HG02610 (cell line): ENCODE results near the gene FOXP1.
A peak's percentile ranks its signal among the peaks of the same experiment; 100 is the strongest.

Experiments
- ATAC-seq: cut with Tn5 transposase; IDR thresholded peaks from one replicate; pipeline ENCODE4 v1.9.1; 2021; ENCODE audit warnings: mild to moderate bottlenecking, moderate library complexity; ENCODE audit not compliant: unreplicated experiment

Gene FOXP1

GRCh38 chr3:71228156-71228866 lies 355.2 kb downstream of the FOXP1 start:
- ATAC-seq, result no peak

- ATAC-seq, result peak; percentile 6
Measured at GRCh38 chr3:71227270-71227661, 356.3 kb downstream of the FOXP1 start.

DNA sequence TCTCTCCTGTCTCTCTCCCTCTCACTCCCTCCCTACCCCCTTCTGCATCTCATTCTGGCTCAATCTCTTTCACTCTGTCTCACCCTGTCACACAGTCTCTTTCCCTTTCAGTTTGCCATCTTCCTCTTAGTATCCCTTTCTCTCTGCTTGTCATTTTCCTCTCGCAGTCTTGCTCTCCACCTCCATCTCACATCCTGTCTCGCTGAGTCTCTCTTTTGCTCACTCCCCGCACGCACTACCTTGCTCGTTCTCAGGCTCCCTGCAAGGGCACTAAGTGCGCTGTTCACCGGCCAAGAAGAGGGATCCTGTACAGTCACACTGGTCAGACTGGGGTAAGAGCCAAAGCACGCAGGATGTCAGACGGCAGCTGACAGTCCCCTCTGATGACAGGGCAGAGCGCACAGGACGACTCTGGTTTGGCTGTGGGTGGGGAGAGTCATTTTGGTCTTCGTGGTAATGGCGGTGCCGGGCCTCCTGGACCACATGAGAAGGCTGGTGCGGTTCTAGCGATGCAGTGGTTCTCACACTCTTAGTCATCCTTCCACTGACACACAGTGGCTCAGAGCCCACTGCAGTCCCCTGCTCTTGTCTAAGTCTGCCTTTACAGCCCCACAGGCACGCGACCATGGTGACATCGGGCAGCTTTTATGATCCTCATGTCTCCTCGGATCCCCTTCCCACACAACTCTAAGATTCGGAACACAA lies 356.8 kb downstream of the FOXP1 start:
- ATAC-seq, result peak; percentile 91

DNA sequence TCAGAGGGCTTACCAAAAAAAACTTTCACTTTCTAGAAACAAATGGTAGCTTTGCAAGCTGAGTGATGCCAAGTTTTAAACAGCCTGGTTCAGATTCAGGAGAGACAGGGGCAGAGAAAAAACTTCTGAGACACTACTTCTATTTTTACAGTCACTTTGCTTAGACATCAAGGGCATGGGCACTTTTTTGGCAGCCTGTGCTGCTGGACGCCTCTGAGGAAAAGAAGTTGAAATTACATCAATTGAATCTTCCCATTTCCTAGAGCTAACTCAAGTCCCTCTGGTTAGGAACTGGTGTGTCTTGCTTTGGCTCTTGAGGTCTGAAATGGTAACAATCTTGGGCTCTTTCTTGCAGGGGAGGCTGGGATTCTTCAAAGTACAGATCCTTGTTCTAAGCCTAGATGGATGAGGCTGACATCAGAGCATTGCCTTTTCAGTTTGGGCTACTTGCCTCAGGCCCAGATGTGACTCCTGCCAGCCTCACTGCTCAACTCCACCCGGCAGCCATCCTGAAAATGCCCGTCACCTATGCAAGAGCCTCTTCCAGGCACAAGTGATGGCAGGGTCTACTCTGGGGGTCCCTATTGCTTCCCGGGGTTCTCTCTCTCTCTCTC lies 357.5 kb downstream of the FOXP1 start:
- no peak for ATAC-seq

GRCh38 chr3:71225002-71225684 lies 358.4 kb downstream of the FOXP1 start:
- ATAC-seq, result no peak

DNA sequence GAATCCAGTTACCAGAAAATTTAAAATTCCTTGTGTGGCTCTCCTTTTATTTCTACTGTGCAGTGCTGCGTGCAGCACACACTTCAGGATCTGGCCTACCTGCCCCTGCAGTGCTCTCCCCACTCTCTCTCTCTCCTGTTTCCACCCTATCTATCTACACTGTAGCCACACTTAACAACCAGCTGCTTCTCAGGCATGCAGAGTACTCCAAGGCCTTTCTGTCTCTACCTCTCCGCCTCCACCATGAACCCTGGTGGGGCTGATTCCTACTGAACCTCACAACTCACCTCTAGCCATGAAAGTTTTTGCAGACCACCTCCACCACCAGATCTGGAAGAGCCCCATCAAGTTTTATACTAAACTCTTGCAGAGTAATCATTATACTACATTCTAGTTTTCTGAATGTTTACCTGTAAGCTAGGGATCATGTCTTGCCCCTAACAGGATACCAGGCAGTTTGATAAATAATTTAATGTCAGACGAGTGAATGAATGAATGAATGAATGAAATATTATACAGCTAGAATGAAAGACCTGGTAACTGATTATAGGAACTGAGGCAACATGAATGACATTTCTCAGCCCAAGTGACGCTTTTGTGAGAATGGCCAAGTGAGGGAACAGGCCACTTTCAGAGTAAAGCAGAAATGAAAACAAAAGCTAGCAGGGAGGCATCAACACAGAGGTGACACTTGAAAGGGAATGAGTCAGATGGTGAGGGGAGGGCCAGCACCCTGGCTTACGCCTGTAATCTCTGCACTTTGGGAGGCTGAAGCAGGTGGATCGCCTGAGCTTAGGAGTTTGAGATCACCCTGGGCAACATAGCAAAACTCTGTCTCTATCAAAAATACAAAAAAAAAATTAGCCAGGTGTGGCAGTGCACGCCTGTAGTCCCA lies 363.5 kb downstream of the FOXP1 start:
- peak; percentile 97 for ATAC-seq

- ATAC-seq, result no peak
Measured at GRCh38 chr3:71218508-71218907, 365.0 kb downstream of the FOXP1 start.

DNA sequence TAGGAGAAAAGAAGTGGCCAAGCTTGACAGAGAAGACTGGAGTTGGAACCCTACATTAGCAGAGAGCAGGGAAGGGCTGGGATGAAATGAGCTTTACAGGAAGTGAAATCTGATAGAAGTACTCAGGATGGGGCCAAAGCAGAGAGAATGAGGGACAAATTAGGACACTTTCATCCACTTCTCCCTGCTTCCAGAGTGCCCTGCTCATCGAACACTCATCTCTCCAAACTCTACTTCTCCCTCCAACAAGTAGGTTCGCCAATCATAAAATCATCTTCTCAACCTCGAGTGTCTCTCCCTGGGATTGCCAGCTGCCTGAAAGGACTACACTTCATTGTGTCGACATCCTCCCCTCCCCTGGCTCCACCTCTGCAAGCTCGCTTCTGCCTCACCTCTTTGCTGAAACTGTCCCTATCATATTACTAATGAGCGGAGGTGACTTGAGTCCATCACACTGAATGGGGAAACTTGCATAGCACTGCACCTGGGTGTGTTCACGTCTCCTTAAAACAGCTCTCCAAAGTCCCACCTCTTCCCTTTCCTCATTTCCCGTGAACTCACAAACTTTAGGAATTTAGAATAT lies 365.8 kb downstream of the FOXP1 start:
- ATAC-seq, result no peak

DNA sequence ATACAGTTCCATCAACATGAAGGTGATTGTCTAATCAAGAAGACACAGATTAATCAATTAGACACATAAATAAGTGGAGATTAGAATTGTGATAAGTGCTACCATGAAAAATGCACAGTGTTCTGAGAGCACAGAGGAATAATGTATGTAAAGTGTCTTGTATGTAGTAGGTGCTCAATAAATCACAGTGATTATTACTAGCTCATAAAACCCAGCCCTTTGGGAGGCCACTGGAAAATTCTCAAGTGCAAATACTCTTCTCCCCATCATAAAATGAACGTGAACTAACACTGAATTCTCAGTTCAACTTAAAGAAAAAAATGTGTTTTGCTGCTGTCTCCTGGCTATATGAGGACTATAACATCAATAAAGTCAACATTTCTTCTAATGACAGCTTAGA lies 368.2 kb downstream of the FOXP1 start:
- ATAC-seq, result no peak

GRCh38 chr3:71214797-71215196 lies 368.7 kb downstream of the FOXP1 start:
- ATAC-seq, result no peak

GRCh38 chr3:71214016-71214415 lies 369.5 kb downstream of the FOXP1 start:
- ATAC-seq, result no peak

DNA sequence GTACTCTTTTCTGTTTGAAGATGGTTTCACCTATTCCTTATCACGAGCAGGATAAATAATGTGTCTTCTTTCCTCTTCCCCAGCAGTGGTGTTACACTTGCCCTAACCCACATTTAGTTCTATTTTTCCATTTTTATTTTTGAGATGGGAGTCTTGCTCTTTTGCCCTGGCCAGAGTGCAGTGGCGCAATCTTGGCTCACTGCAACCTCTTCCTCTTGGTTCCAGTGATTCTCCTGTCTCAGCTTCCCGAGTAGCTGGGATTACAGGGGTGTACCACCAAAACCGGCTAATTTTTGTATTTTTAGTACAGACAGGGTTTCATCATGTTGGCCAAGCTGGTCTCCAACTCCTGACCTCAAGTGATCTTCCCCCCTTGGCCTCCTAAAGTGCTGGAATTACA lies 372.4 kb downstream of the FOXP1 start:
- ATAC-seq, result no peak

GRCh38 chr3:71210257-71211007 lies 373.1 kb downstream of the FOXP1 start:
- ATAC-seq, result no peak

- no peak for ATAC-seq
Measured at GRCh38 chr3:71208211-71209095, 375.1 kb downstream of the FOXP1 start.

- no peak for ATAC-seq
Measured at GRCh38 chr3:71207632-71208031, 375.9 kb downstream of the FOXP1 start.

DNA sequence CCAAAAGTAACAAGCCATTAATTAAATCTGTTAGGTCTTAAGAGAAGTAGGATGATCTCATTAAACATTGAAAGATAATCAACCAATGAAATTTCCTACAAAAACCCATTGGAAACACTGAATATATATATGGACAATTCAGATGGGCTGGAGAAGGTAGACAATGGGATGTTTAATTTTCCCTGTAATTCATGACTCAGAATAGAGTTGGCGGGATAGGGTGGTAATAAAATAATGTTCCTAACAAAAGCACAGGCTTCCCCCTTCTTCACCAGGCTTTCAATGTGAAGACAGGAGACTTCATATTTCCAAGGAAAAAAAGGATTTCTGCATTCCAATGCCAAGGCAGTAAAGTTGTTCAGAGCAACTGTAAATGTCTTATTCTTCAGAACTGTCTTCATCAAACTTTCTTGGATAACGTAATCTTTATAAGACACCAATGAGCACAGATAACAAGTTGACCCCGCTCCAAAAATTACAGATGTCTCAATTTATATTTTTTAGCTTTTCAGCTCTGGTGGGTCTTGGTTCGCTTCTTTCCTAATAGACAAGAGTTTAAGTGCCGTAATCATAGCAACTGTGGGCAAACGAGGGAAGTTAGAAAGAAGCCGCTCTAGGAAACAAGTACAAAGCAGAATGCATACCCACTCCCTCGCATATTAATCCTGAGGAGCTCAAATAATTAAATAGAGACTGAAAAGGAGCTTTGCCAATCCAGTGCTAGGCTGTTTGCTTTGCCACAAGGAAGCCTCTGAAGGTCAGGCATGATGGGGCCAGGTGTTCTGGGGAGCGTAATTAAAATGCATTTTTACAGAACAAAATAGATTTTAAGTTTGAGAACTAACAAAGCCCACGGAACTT lies 377.0 kb downstream of the FOXP1 start:
- no peak for ATAC-seq

- ATAC-seq, result no peak
Measured at GRCh38 chr3:71203727-71204488, 379.6 kb downstream of the FOXP1 start.
